Measurements from ENCODE around the gene LIPF. TPM values are rescaled to one million over a fixed set of nuclear protein-coding genes. Genes with fewer than 3 reads are reported as not detected.

LIPF gene
- total and polyA plus RNA-seq, 2 donors from 2014 or later, result not detected

DNA sequence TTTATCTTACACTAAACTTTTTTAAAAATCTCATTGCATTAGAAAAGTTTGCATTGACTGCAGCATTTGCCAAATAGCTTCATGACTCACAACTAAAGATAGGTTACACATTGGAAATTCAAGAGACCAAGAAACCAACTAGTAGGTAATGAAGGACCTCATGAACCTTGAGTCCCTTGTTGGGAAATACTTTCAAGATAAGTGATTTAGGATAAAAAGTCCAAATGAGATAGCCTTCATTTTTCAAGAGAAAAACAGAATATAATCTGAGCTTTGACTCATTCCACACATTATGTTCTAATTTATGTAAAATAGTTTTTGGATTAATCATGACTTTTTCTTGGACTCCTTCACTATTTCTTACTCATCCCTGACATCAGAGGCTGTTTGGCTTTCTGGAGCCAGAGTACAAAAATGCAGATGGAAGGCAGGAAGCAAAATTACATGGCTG lies 13.1 kb upstream of the LIPF start:
- TF ChIP-seq CTCF (IDR thresholded peaks at IDR 0.05; ENCODE audit: borderline replicate concordance, extremely low read depth, insufficient read depth), result no peak
- H3K27ac ChIP-seq (ENCODE audit: low read depth in 2 of 2, low read length in 2 of 2), result no peak overlapping the region
- no peaks in the 10 kb centered on the region for H3K9me3 ChIP-seq (ENCODE audit: control insufficient read depth in 2 of 3, insufficient read depth in 1 of 3, low read length in 3 of 3)
- H3K4me1 ChIP-seq (ENCODE audit: control insufficient read depth in 2 of 3, insufficient read depth in 2 of 3, low read depth in 1 of 3, low read length in 3 of 3), result no peaks in the 10 kb centered on the region
- no peak overlapping the region for H3K9ac ChIP-seq (ENCODE audit: low read length in 3 of 3)
- FAIRE-seq (no peak), DNase-seq (peak in 1 of 5 donors; percentile 2)
- intact Hi-C loops (cut with DNase I), result no loop called here
- no peak overlapping the region for H3K4me3 ChIP-seq (ENCODE audit: low read length in 3 of 3)
- no peaks in the 10 kb centered on the region for H3K27me3 ChIP-seq (ENCODE audit: control insufficient read depth, insufficient read depth, low read length)
- H3K36me3 ChIP-seq (ENCODE audit: control insufficient read depth in 2 of 3, insufficient read depth in 3 of 3, low read length in 3 of 3), result no peaks in the 10 kb centered on the region

GRCh38 chr10:88652616-88653015 lies 11.6 kb upstream of the LIPF start:
- DNase-seq (no peak), FAIRE-seq (no peak)
- Histone ChIP-seq H3K9me3 (ENCODE audit: control insufficient read depth in 2 of 3, insufficient read depth in 1 of 3, low read length in 3 of 3) (no peaks in the 10 kb centered on the region), H3K36me3 (ENCODE audit: control insufficient read depth in 2 of 3, insufficient read depth in 3 of 3, low read length in 3 of 3) (no peaks in the 10 kb centered on the region), H3K4me1 (ENCODE audit: control insufficient read depth in 2 of 3, insufficient read depth in 2 of 3, low read depth in 1 of 3, low read length in 3 of 3) (no peaks in the 10 kb centered on the region), H3K9ac (ENCODE audit: low read length in 3 of 3) (no peak overlapping the region), H3K4me3 (ENCODE audit: low read length in 3 of 3) (no peak overlapping the region), H3K27ac (ENCODE audit: low read depth in 2 of 2, low read length in 2 of 2) (no peak overlapping the region), H3K27me3 (ENCODE audit: control insufficient read depth, insufficient read depth, low read length) (no peaks in the 10 kb centered on the region)
- intact Hi-C loops (cut with DNase I), result no loop called here
- no peak for TF ChIP-seq CTCF (IDR thresholded peaks at IDR 0.05; ENCODE audit: borderline replicate concordance, extremely low read depth, insufficient read depth)

- no peak for FAIRE-seq
- Histone ChIP-seq H3K36me3 (ENCODE audit: control insufficient read depth in 2 of 3, insufficient read depth in 3 of 3, low read length in 3 of 3) (no peaks in the 10 kb centered on the region), H3K4me3 (ENCODE audit: low read length in 3 of 3) (no peak overlapping the region), H3K9me3 (ENCODE audit: control insufficient read depth in 2 of 3, insufficient read depth in 1 of 3, low read length in 3 of 3) (no peaks in the 10 kb centered on the region), H3K27ac (ENCODE audit: low read depth in 2 of 2, low read length in 2 of 2) (no peak overlapping the region), H3K4me1 (ENCODE audit: control insufficient read depth in 2 of 3, insufficient read depth in 2 of 3, low read depth in 1 of 3, low read length in 3 of 3) (no peaks in the 10 kb centered on the region), H3K9ac (ENCODE audit: low read length in 3 of 3) (no peak overlapping the region), H3K27me3 (ENCODE audit: control insufficient read depth, insufficient read depth, low read length) (no peaks in the 10 kb centered on the region)
- TF ChIP-seq CTCF (IDR thresholded peaks at IDR 0.05; ENCODE audit: borderline replicate concordance, extremely low read depth, insufficient read depth), result no peak
- no peak for DNase-seq
- intact Hi-C loops (cut with DNase I), result no loop called here
These were observed 6.3 kb upstream of the LIPF start for GRCh38 chr10:88657901-88658300.

All from kidney (tissue), 14 donors.